GM12878 (cell line): Measurements from ENCODE around the gene GZMM. TPM values are rescaled to one million over a fixed set of nuclear protein-coding genes. Genes with fewer than 3 reads are reported as not detected.

ENCODE experiments used
- CEBPZ ChIP-seq: fragments of 150-350 bp; IDR thresholded peaks from 2 replicates; pipeline ENCODE4 v1.6.1; 2016; ENCODE audit warnings: low read depth, low read length
- EGR1 ChIP-seq, 2 experiments: IDR thresholded peaks; 1 replicate in 1 of 2; 2 replicates in 1 of 2; pipeline ENCODE4 v1.6.1; 2011 to 2012; ENCODE audit warnings: low read depth in 2 of 2, low read length in 2 of 2, borderline replicate concordance in 1 of 2, mild to moderate bottlenecking in 1 of 2, moderate library complexity in 1 of 2
- EZH2 ChIP-seq: IDR thresholded peaks from 2 replicates; pipeline ENCODE4 v1.6.1; 2012; ENCODE audit warnings: low read depth, mild to moderate bottlenecking, control low read depth, inconsistent platforms, low read length, borderline replicate concordance; ENCODE audit not compliant: control insufficient read depth
- FOXM1 ChIP-seq: IDR thresholded peaks from 2 replicates; pipeline ENCODE4 v1.6.1; 2012; ENCODE audit warnings: low read depth, mild to moderate bottlenecking, inconsistent platforms, low read length, moderate library complexity
- IKZF1 ChIP-seq: fragments of 450-650 bp; conservative IDR thresholded peaks from 2 replicates; pipeline ENCODE4 v1.6.1; 2017; ENCODE audit warnings: antibody characterized with exemption, mild to moderate bottlenecking
- IKZF2 ChIP-seq, 2 experiments: fragments of 450-650 bp; IDR thresholded peaks; 2 replicates each; pipeline ENCODE4 v1.6.1; 2017; ENCODE audit warnings: mild to moderate bottlenecking in 2 of 2, moderate library complexity in 2 of 2
- IRF4 ChIP-seq: IDR thresholded peaks from 2 replicates; pipeline ENCODE4 v1.6.1; 2011; ENCODE audit warnings: low read depth, low read length
- KAT2A ChIP-seq: conservative IDR thresholded peaks from 2 replicates; pipeline ENCODE4 v1.6.1; 2011; ENCODE audit warnings: low read depth, low read length; ENCODE audit not compliant: control insufficient read depth
- NFXL1 ChIP-seq: fragments of 450-650 bp; IDR thresholded peaks from 2 replicates; pipeline ENCODE4 v1.6.1; 2017; ENCODE audit warnings: antibody characterized with exemption, mild to moderate bottlenecking, borderline replicate concordance
- PBX3 ChIP-seq: IDR thresholded peaks from 2 replicates; pipeline ENCODE4 v1.6.1; 2011; ENCODE audit warnings: mild to moderate bottlenecking, low read depth, low read length, moderate library complexity; ENCODE audit not compliant: insufficient replicate concordance
- POLR2AphosphoS5 ChIP-seq: IDR thresholded peaks from 2 replicates; pipeline ENCODE4 v1.6.1; 2011; ENCODE audit warnings: mild to moderate bottlenecking, low read length, inconsistent platforms
- PRDM15 ChIP-seq: fragments of 450-650 bp; formaldehyde crosslinking; IDR thresholded peaks from 2 replicates; pipeline ENCODE4 v1.4.0; 2020; ENCODE audit warnings: mild to moderate bottlenecking, moderate library complexity
- SIN3A ChIP-seq: IDR thresholded peaks from 2 replicates; pipeline ENCODE4 v1.6.1; 2012; ENCODE audit warnings: low read depth, low read length, improper control_type of control experiment
- TCF7 ChIP-seq: IDR thresholded peaks from 2 replicates; pipeline ENCODE4 v1.6.1; 2014; ENCODE audit warnings: antibody characterized with exemption, borderline replicate concordance
- ZNF24 ChIP-seq: fragments of 450-650 bp; IDR thresholded peaks from 2 replicates; pipeline ENCODE4 v1.6.1; 2017; ENCODE audit warnings: antibody characterized with exemption, mild to moderate bottlenecking
- ZNF592 ChIP-seq: fragments of 450-650 bp; IDR thresholded peaks from 2 replicates; pipeline ENCODE4 v1.6.1; 2017; ENCODE audit warnings: mild to moderate bottlenecking, moderate library complexity
- polyA plus RNA-seq, 11 experiments: library from polyadenylated mRNA; depleted of rRNA in 4 of 11; unstranded in 6 of 11; stranded (reverse) in 5 of 11; fragments of >200 nt; fragmentation: Nextera tagmentation in 4 of 11; fragmentation: Illumina TruSeq in 1 of 11; extraction: Ambion mirVana in 4 of 11; extraction: Trizol in 1 of 11; gene quantifications; 1 replicate in 1 of 11; 2 replicates in 10 of 11; pipeline versions ENCODE4 v1.2.1 to v1.2.3, GENCODE V29; 2011 to 2016; ENCODE audit warnings: inconsistent platforms in 2 of 11, missing spikeins in 2 of 11, low read depth in 1 of 11
- total RNA-seq, 4 experiments: library from RNA; depleted of rRNA in 3 of 4; stranded (reverse); fragments of >200 nt in 3 of 4; fragmentation: Illumina TruSeq in 1 of 4; extraction: Trizol in 1 of 4; gene quantifications; 2 replicates each; pipeline versions ENCODE4 v1.2.1 to v1.2.3, GENCODE V29; 2013 to 2021

Gene GZMM
- total and polyA plus RNA-seq, 10 of the 15 experiments (the other 5 are each of a cell fraction or from before 2014, with no cell fraction given), result 0.09 to 0.48 (median 0.23) TPM; not detected in 7

- no peak for TF ChIP-seq PBX3
- peak in 1 of 2 experiments; percentile 92; a peak in 2 of 3 replicates for TF ChIP-seq EGR1 (IDR thresholded peaks at IDR 0.05; ENCODE audit: borderline replicate concordance in 1 of 2, low read depth in 2 of 2, low read length in 2 of 2)
- no peak for TF ChIP-seq ZNF592
- peak in 1 of 2 experiments; percentile 36; a peak in 1 of 4 replicates for TF ChIP-seq IKZF2 (IDR thresholded peaks at IDR 0.05)
- TF ChIP-seq ZNF24, result no peak
- peak; percentile 70 for TF ChIP-seq IKZF1
- TF ChIP-seq FOXM1, result no peak
- TF ChIP-seq KAT2A, result no peak
- TF ChIP-seq TCF7, result no peak
- TF ChIP-seq PRDM15, result no peak
- no peak for TF ChIP-seq EZH2
- TF ChIP-seq NFXL1, result no peak
- no peak for TF ChIP-seq IRF4
- TF ChIP-seq POLR2AphosphoS5, result peak; percentile 59; the same call in 1 of the 2 replicates
- no peak for TF ChIP-seq CEBPZ
- no peak for TF ChIP-seq SIN3A
Observed at GRCh38 chr19:574658-575526, 31.0 kb downstream of the GZMM start (continued).
